HepG2 (cell line): ENCODE results near the gene SRSF12. TPM values are rescaled to one million over a fixed set of nuclear protein-coding genes. Genes with fewer than 3 reads are reported as not detected.
"Not testable (repeated sequence)": the region's sequence is repeated elsewhere in the genome, so short reads cannot be mapped to it uniquely, and the experiment has no call there.

Source experiments
- ATAC-seq: fragments of 200-7000 bp; cut with Tn5 transposase; 3 replicates; pipeline ENCODE4 v1.9.1; 2020; ENCODE audit warnings: mild to moderate bottlenecking, moderate library complexity
- BruUV-seq: library from RNA; stranded (reverse); fragments of 400-500 nt; replicated peaks from 2 replicates; lab custom pipeline; 2021; lab: Mats Ljungman, UMichigan
- CTCF ChIA-PET: fragments of 300-600 bp; formaldehyde crosslinking; extraction: SDS; loops from one replicate; lab custom pipeline; 2021; ENCODE audit warnings: low total read pairs, inconsistent platforms, low intra/inter-chr PET ratio; lab: Yijun Ruan, JAX
- POLR2A ChIA-PET: fragments of 350-600 bp; sonication (Branson Sonifier 250); formaldehyde crosslinking; loops from one replicate; lab custom pipeline; 2020; ENCODE audit warnings: antibody characterized with exemption, inconsistent platforms; lab: Yijun Ruan, JAX
- DNase-seq: peaks from one replicate; pipeline ENCODE4 v3.0.0-alpha.2; 2015; ENCODE audit warnings: low spot score
- FAIRE-seq: peaks from 3 replicates; lab custom pipeline; 2011; peaks lifted over from hg19 to GRCh38; lab: Jason Lieb, UNC
- H2AFZ ChIP-seq: one replicate; pipeline ENCODE4 v1.6.1; 2011; ENCODE audit warnings: low read length, inconsistent platforms
- H3K27ac ChIP-seq: fragments of 300-600 bp; 3 replicates; pipeline ENCODE4 v1.8.0; 2011; ENCODE audit warnings: mixed run types, mild to moderate bottlenecking, mixed read lengths, low read length, inconsistent platforms; ENCODE audit not compliant: insufficient read depth; ENCODE audit errors: extremely low read length
- H3K27me3 ChIP-seq, 2 experiments: fragments of 200-600 bp in 1 of 2; 2 replicates in 1 of 2; 3 replicates in 1 of 2; pipeline versions ENCODE4 v1.6.0 to v1.8.0; 2011; ENCODE audit warnings: low read length in 2 of 2, mild to moderate bottlenecking in 2 of 2, moderate library complexity in 2 of 2, inconsistent platforms in 1 of 2; ENCODE audit not compliant: insufficient read depth in 2 of 2, control insufficient read depth in 1 of 2
- H3K36me3 ChIP-seq, 2 experiments: fragments of 200-600 bp in 1 of 2; replicated peaks in 1 of 2; 2 replicates in 1 of 2; 3 replicates in 1 of 2; pipeline versions ENCODE4 v1.5.1 to v1.8.0; 2011; ENCODE audit warnings: low read length in 2 of 2, inconsistent platforms in 1 of 2; ENCODE audit not compliant: insufficient read depth in 2 of 2, control insufficient read depth in 1 of 2
- H3K4me1 ChIP-seq: 2 replicates; pipeline ENCODE4 v1.5.1; 2012; ENCODE audit warnings: low read length, inconsistent platforms; ENCODE audit not compliant: insufficient read depth
- H3K4me2 ChIP-seq: 2 replicates; pipeline ENCODE4 v1.6.0; 2011; ENCODE audit warnings: low read depth, low read length, inconsistent platforms
- H3K4me3 ChIP-seq, 3 experiments: fragments of 200-600 bp in 1 of 3; sonication (generic), shearing (Covaris generic) in 1 of 3; replicated peaks in 1 of 3; 2 replicates each; pipeline ENCODE4 v1.5.1; 2011 to 2016; ENCODE audit warnings: low read length in 3 of 3, inconsistent platforms in 2 of 3, low read depth in 2 of 3, mild to moderate bottlenecking in 2 of 3, control low read depth in 1 of 3, mixed read lengths in 1 of 3; ENCODE audit not compliant: insufficient read depth in 1 of 3
- H3K79me2 ChIP-seq: one replicate; pipeline ENCODE4 v1.6.1; 2011; ENCODE audit warnings: low read length, inconsistent platforms; ENCODE audit not compliant: insufficient read depth
- H3K9ac ChIP-seq: 2 replicates; pipeline ENCODE4 v1.6.0; 2011; ENCODE audit warnings: mild to moderate bottlenecking, low read depth, low read length, inconsistent platforms; ENCODE audit not compliant: insufficient read depth
- H3K9me3 ChIP-seq: 2 replicates; pipeline ENCODE4 v1.5.1; 2012; ENCODE audit warnings: mild to moderate bottlenecking, low read length
- H4K20me1 ChIP-seq: 2 replicates; pipeline ENCODE4 v1.6.0; 2011; ENCODE audit warnings: inconsistent platforms, mild to moderate bottlenecking, low read length, moderate library complexity; ENCODE audit not compliant: insufficient read depth
- ARID5B ChIP-seq: IDR thresholded peaks from 2 replicates; pipeline ENCODE4 v1.4.0; 2020; ENCODE audit warnings: mild to moderate bottlenecking, missing genetic modification reagents
- EP300 ChIP-seq, 3 experiments: sonication (generic) in 1 of 3; formaldehyde crosslinking in 1 of 3; IDR thresholded peaks; 2 replicates each; pipeline versions ENCODE4 v1.5.1 to v1.6.1; 2011 to 2020; ENCODE audit warnings: low read depth in 2 of 3, low read length in 2 of 3, borderline replicate concordance in 1 of 3, improper control_type of control experiment in 1 of 3, mild to moderate bottlenecking in 1 of 3, missing genetic modification reagents in 1 of 3, moderate library complexity in 1 of 3
- HNF4A ChIP-seq: sonication (generic); formaldehyde crosslinking; IDR thresholded peaks from 2 replicates; pipeline ENCODE4 v1.4.0; 2020; ENCODE audit warnings: missing genetic modification reagents
- HNF4G ChIP-seq, 2 experiments: sonication (generic) in 1 of 2; formaldehyde crosslinking in 1 of 2; IDR thresholded peaks; 2 replicates each; pipeline versions ENCODE4 v1.4.0 to v1.6.1; 2011 to 2020; ENCODE audit warnings: borderline replicate concordance in 2 of 2, low read depth in 2 of 2, mild to moderate bottlenecking in 2 of 2, low read length in 1 of 2, missing genetic modification reagents in 1 of 2, moderate library complexity in 1 of 2
- NCOR1 ChIP-seq: fragments of 200-600 bp; sonication (generic); IDR thresholded peaks from 2 replicates; pipeline ENCODE4 v1.7.0; 2017; ENCODE audit warnings: antibody characterized with exemption, low read length, borderline replicate concordance
- SOX13 ChIP-seq, 3 experiments: fragments of 450-650 bp in 1 of 3; sonication (generic) in 1 of 3; formaldehyde crosslinking in 1 of 3; IDR thresholded peaks in 2 of 3; conservative IDR thresholded peaks in 1 of 3; 2 replicates each; pipeline versions ENCODE4 v1.5.0 to v1.6.1; 2016 to 2020; ENCODE audit warnings: antibody characterized with exemption in 1 of 3, mild to moderate bottlenecking in 1 of 3, missing compliant biosample characterization in 1 of 3, missing genetic modification reagents in 1 of 3, moderate library complexity in 1 of 3
- SOX6 ChIP-seq, 2 experiments: fragments of 450-650 bp in 1 of 2; sonication (generic) in 1 of 2; formaldehyde crosslinking in 1 of 2; IDR thresholded peaks; 2 replicates each; pipeline versions ENCODE4 v1.4.0 to v1.6.1; 2017 to 2020; ENCODE audit warnings: antibody characterized with exemption in 1 of 2, mild to moderate bottlenecking in 1 of 2, missing genetic modification reagents in 1 of 2
- ZMYM2 ChIP-seq: sonication (generic); formaldehyde crosslinking; IDR thresholded peaks from 2 replicates; pipeline ENCODE4 v1.8.0; 2022; ENCODE audit warnings: mild to moderate bottlenecking, missing genetic modification reagents
- ZMYM4 ChIP-seq: sonication (generic); formaldehyde crosslinking; IDR thresholded peaks from 2 replicates; pipeline ENCODE4 v1.8.1; 2023; ENCODE audit warnings: mild to moderate bottlenecking, missing genetic modification reagents
- WGBS: methylation state at CpG from one replicate; pipeline ENCODE4 v1.1.6; 2017; ENCODE audit warnings: low lambda C conversion rate; 5-methylcytosine and 5-hydroxymethylcytosine counted together
- in situ Hi-C: cut with HindIII; loops from 2 replicates; pipeline ENCODE4 v1.10.0; 2017; ENCODE audit warnings: low pct_unique_long_range_greater_than_20kb; ENCODE audit not compliant: extremely low pct_ligation_motif_present
- intact Hi-C: fragments of 100-400 bp; cut with micrococcal nuclease; formaldehyde crosslinking; loops from one replicate; pipeline ENCODE4 v1.10.0; 2022; ENCODE audit not compliant: unreplicated experiment
- polyA plus RNA-seq, 8 experiments: library from polyadenylated mRNA; depleted of rRNA in 3 of 8; stranded (reverse) in 7 of 8; unstranded in 1 of 8; fragments of >200 nt; fragmentation: Illumina TruSeq in 4 of 8; extraction: Trizol in 4 of 8; gene quantifications; 2 replicates each; pipeline versions ENCODE4 v1.2.1 to v1.2.3, GENCODE V29; 2011 to 2016; ENCODE audit warnings: low read depth in 4 of 8, missing spikeins in 1 of 8, mixed read lengths in 1 of 8; ENCODE audit not compliant: insufficient read depth in 1 of 8
- total RNA-seq, 5 experiments: library from RNA; depleted of rRNA; stranded (reverse); fragments of >200 nt; fragmentation: Illumina TruSeq; extraction: Trizol; gene quantifications; 2 replicates each; pipeline ENCODE4 v1.2.3, GENCODE V29; 2016; ENCODE audit warnings: low read depth in 1 of 5
- TF ChIP-seq, protein P1 (sequence below): sonication (generic); formaldehyde crosslinking; conservative IDR thresholded peaks from 2 replicates; pipeline ENCODE4 v1.4.0; 2020; ENCODE audit warnings: mild to moderate bottlenecking, missing genetic modification reagents, moderate library complexity
- TF ChIP-seq, protein P2 (sequence below): IDR thresholded peaks from 2 replicates; pipeline ENCODE4 v1.6.1; 2016

Gene SRSF12
- total and polyA plus RNA-seq, 2 of the 13 experiments (the other 11 are each of a cell fraction or from before 2014, with no cell fraction given), result 1.7 to 1.9 TPM

DNA sequence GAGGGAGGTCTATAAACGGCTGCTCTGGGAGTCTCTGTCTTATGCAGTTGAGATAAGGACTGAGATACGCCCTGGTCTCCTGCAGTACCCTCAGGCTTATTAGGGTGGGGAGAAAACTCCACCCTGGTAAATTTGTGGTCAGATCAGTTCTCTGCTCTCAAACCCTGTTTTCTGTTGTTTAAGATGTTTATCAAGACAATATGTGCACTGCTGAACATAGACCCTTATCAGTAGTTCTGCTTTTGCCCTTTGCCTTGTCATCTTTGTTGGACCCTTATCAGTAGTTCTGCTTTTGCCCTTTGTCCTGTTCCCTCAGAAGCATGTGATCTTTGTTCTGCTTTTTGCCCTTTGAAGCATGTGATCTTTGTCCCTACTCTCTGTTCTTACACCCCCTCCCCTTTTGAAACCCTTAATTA, 10.4 kb upstream of the SRSF12 start:
- H3K4me3 ChIP-seq; H3K27ac ChIP-seq; BruUV-seq; H2AFZ ChIP-seq; H4K20me1 ChIP-seq; CTCF ChIA-PET; POLR2A ChIA-PET; intact Hi-C loops; H3K79me2 ChIP-seq; H3K27me3 ChIP-seq; H3K36me3 ChIP-seq; H3K9me3 ChIP-seq; H3K4me2 ChIP-seq; in situ Hi-C loops; H3K9ac ChIP-seq; DNase-seq; FAIRE-seq; ATAC-seq; TF ChIP-seq HNF4G (CRISPR knock-in tag; IDR thresholded peaks at IDR 0.05; ENCODE audit: borderline replicate concordance, low read depth); SOX6 (IDR thresholded peaks at IDR 0.05); SOX13 (IDR thresholded peaks at IDR 0.05); EP300 (CRISPR knock-in tag; IDR thresholded peaks at IDR 0.05; ENCODE audit: borderline replicate concordance): not testable (repeated sequence)
- H3K4me1 ChIP-seq, result 0 out of 2 replicates have a peak, but pooled peaks cover 11% of the 10 kb centered on the region
- peak; percentile 74 for TF ChIP-seq HNF4A (CRISPR knock-in tag)
- TF ChIP-seq ZMYM4, result 0 out of 2 replicates have a peak, but pooled peaks have one; percentile 27
- TF ChIP-seq, protein P1, sequence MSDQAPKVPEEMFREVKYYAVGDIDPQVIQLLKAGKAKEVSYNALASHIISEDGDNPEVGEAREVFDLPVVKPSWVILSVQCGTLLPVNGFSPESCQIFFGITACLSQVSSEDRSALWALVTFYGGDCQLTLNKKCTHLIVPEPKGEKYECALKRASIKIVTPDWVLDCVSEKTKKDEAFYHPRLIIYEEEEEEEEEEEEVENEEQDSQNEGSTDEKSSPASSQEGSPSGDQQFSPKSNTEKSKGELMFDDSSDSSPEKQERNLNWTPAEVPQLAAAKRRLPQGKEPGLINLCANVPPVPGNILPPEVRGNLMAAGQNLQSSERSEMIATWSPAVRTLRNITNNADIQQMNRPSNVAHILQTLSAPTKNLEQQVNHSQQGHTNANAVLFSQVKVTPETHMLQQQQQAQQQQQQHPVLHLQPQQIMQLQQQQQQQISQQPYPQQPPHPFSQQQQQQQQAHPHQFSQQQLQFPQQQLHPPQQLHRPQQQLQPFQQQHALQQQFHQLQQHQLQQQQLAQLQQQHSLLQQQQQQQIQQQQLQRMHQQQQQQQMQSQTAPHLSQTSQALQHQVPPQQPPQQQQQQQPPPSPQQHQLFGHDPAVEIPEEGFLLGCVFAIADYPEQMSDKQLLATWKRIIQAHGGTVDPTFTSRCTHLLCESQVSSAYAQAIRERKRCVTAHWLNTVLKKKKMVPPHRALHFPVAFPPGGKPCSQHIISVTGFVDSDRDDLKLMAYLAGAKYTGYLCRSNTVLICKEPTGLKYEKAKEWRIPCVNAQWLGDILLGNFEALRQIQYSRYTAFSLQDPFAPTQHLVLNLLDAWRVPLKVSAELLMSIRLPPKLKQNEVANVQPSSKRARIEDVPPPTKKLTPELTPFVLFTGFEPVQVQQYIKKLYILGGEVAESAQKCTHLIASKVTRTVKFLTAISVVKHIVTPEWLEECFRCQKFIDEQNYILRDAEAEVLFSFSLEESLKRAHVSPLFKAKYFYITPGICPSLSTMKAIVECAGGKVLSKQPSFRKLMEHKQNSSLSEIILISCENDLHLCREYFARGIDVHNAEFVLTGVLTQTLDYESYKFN (CRISPR knock-in tag), result peak; percentile 27; the same call in 1 of the 2 replicates
- peak; percentile 68; the same call in 1 of the 2 replicates for TF ChIP-seq NCOR1
- peak; percentile 61; the same call in 1 of the 2 replicates for TF ChIP-seq HNF4G (IDR thresholded peaks at IDR 0.05; ENCODE audit: borderline replicate concordance, low read depth, low read length)
- peak; percentile 26; the same call in 1 of the 2 replicates for TF ChIP-seq SOX6 (CRISPR knock-in tag; IDR thresholded peaks at IDR 0.05)
- TF ChIP-seq, protein P2, sequence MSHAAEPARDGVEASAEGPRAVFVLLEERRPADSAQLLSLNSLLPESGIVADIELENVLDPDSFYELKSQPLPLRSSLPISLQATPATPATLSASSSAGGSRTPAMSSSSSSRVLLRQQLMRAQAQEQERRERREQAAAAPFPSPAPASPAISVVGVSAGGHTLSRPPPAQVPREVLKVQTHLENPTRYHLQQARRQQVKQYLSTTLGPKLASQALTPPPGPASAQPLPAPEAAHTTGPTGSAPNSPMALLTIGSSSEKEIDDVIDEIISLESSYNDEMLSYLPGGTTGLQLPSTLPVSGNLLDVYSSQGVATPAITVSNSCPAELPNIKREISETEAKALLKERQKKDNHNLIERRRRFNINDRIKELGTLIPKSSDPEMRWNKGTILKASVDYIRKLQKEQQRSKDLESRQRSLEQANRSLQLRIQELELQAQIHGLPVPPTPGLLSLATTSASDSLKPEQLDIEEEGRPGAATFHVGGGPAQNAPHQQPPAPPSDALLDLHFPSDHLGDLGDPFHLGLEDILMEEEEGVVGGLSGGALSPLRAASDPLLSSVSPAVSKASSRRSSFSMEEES (CRISPR knock-in tag), result 0 out of 2 replicates have a peak, but pooled peaks have one; percentile 17
- TF ChIP-seq SOX13 (CRISPR knock-in tag; conservative IDR thresholded peaks at IDR 0.05 in 1 of 2, IDR thresholded peaks at IDR 0.05 in 1 of 2), result peak in 1 of 2 experiments; percentile 24; a peak in 1 of 4 replicates
- peak; percentile 44; the same call in 1 of the 2 replicates for TF ChIP-seq ARID5B (CRISPR knock-in tag)
- TF ChIP-seq ZMYM2 (CRISPR knock-in tag), result 0 out of 2 replicates have a peak, but pooled peaks have one; percentile 57
- peak in 1 of 2 experiments; percentile 39; a peak in 1 of 4 replicates for TF ChIP-seq EP300 (IDR thresholded peaks at IDR 0.05; ENCODE audit: low read depth in 2 of 2, low read length in 2 of 2)
- WGBS, result 14% methylated on average over 2 of the region's 2 CpGs
